Activated CD8-positive, alpha-beta memory T cell treated with anti-CD3 and anti-CD28 coated beads for 36 hours (primary cell): ENCODE data around the gene DNAH9. TPM values are rescaled to one million over a fixed set of nuclear protein-coding genes. Genes with fewer than 3 reads are reported as not detected.

ENCODE experiments used
- CTCF ChIA-PET: fragments of 350-600 bp; sonication (Branson Sonifier 250); formaldehyde crosslinking; loops from one replicate; lab custom pipeline; 2021; ENCODE audit warnings: antibody characterized with exemption; lab: Charles Lee
- POLR2A ChIA-PET: fragments of 350-600 bp; sonication (Branson Sonifier 250); formaldehyde crosslinking; loops from one replicate; lab custom pipeline; 2021; ENCODE audit warnings: antibody characterized with exemption; lab: Charles Lee
- total RNA-seq, 2 experiments: library from RNA; stranded (reverse); gene quantifications; one replicate each; pipeline ENCODE4 v1.2.3, GENCODE V29; 2021

DNAH9 gene
- total RNA-seq, 2 experiments from 2014 or later = not detected

GRCh38 chr17:11644265-11645212 lies 46.3 kb downstream of the DNAH9 start:
- POLR2A ChIA-PET = no interaction called here
- CTCF ChIA-PET = interaction anchor here (0.5 to 1.1 kb wide), 2 partner anchors 23 to 111 kb away, joined by 3 to 4 read pairs; no protein-coding TSS in a partner anchor

- ChIA-PET CTCF (interaction anchor here (0.5 kb wide), 1 partner anchor 24 kb away, joined by 3 read pairs; no protein-coding TSS in a partner anchor), POLR2A (no interaction called here)
Measured at GRCh38 chr17:11645426-11645825, 47.2 kb downstream of the DNAH9 start.

GRCh38 chr17:11651089-11651488 lies 52.8 kb downstream of the DNAH9 start:
- ChIA-PET POLR2A (no interaction called here), CTCF (no interaction called here)

GRCh38 chr17:11668618-11669017 lies 70.3 kb downstream of the DNAH9 start:
- ChIA-PET CTCF (no interaction called here), POLR2A (no interaction called here)

GRCh38 chr17:11671126-11671525 lies 72.9 kb downstream of the DNAH9 start:
- CTCF ChIA-PET = no interaction called here
- POLR2A ChIA-PET = no interaction called here

GRCh38 chr17:11682646-11683045 lies 84.4 kb downstream of the DNAH9 start:
- ChIA-PET POLR2A (no interaction called here), CTCF (no interaction called here)

- CTCF ChIA-PET = no interaction called here
- POLR2A ChIA-PET = no interaction called here
Measured at GRCh38 chr17:11690681-11691080, 92.4 kb downstream of the DNAH9 start.

- POLR2A ChIA-PET = no interaction called here
- CTCF ChIA-PET = no interaction called here
Measured at GRCh38 chr17:11692688-11693087, 94.4 kb downstream of the DNAH9 start.

GRCh38 chr17:11693284-11693683 lies 95.0 kb downstream of the DNAH9 start:
- ChIA-PET CTCF (no interaction called here), POLR2A (no interaction called here)

GRCh38 chr17:11700668-11701067 lies 102.4 kb downstream of the DNAH9 start:
- POLR2A ChIA-PET = no interaction called here
- CTCF ChIA-PET = no interaction called here

- ChIA-PET POLR2A (no interaction called here), CTCF (no interaction called here)
Measured at GRCh38 chr17:11701911-11702310, 103.6 kb downstream of the DNAH9 start.

GRCh38 chr17:11704041-11704440 lies 105.8 kb downstream of the DNAH9 start:
- ChIA-PET CTCF (interaction anchor here (0.7 kb wide), 1 partner anchor 106 kb away, joined by 3 read pairs; no protein-coding TSS in a partner anchor), POLR2A (no interaction called here)

GRCh38 chr17:11705111-11705510 lies 106.8 kb downstream of the DNAH9 start:
- POLR2A ChIA-PET = no interaction called here
- CTCF ChIA-PET = no interaction called here

GRCh38 chr17:11707586-11707985 lies 109.3 kb downstream of the DNAH9 start:
- ChIA-PET CTCF (no interaction called here), POLR2A (no interaction called here)

- ChIA-PET POLR2A (no interaction called here), CTCF (no interaction called here)
Measured at GRCh38 chr17:11712456-11712855, 114.2 kb downstream of the DNAH9 start.

GRCh38 chr17:11719203-11719602 lies 120.9 kb downstream of the DNAH9 start:
- ChIA-PET POLR2A (no interaction called here), CTCF (no interaction called here)

- CTCF ChIA-PET = no interaction called here
- POLR2A ChIA-PET = no interaction called here
Measured at GRCh38 chr17:11719856-11720255, 121.6 kb downstream of the DNAH9 start.

- CTCF ChIA-PET = no interaction called here
- POLR2A ChIA-PET = no interaction called here
Measured at GRCh38 chr17:11720816-11721215, 122.5 kb downstream of the DNAH9 start.

GRCh38 chr17:11730747-11731146 lies 132.5 kb downstream of the DNAH9 start:
- CTCF ChIA-PET = no interaction called here
- POLR2A ChIA-PET = no interaction called here

GRCh38 chr17:11736613-11737312 lies 138.5 kb downstream of the DNAH9 start:
- ChIA-PET POLR2A (no interaction called here), CTCF (no interaction called here)

- ChIA-PET POLR2A (no interaction called here), CTCF (no interaction called here)
Measured at GRCh38 chr17:11737313-11737679, 139.0 kb downstream of the DNAH9 start.
